GM19328 (cell line): ENCODE measurements around the gene PARP14.

ENCODE experiments used
- ATAC-seq: cut with Tn5 transposase; IDR thresholded peaks from one replicate; pipeline ENCODE4 v1.9.1; 2021; ENCODE audit warnings: mild to moderate bottlenecking, moderate library complexity; ENCODE audit not compliant: unreplicated experiment

Gene PARP14

GRCh38 chr3:122767540-122768372, 87.1 kb downstream of the PARP14 start:
- ATAC-seq, result no peak

GRCh38 chr3:122770521-122771202, 90.0 kb downstream of the PARP14 start:
- ATAC-seq, result no peak

- ATAC-seq, result no peak
Observed at GRCh38 chr3:122772827-122773226, 92.2 kb downstream of the PARP14 start.

GRCh38 chr3:122773944-122774509, 93.4 kb downstream of the PARP14 start:
- ATAC-seq, result no peak

GRCh38 chr3:122774564-122774963, 93.9 kb downstream of the PARP14 start:
- ATAC-seq, result no peak

- ATAC-seq, result no peak
Observed at GRCh38 chr3:122776675-122777468, 96.2 kb downstream of the PARP14 start.

- ATAC-seq, result no peak
Observed at GRCh38 chr3:122777563-122777962, 96.9 kb downstream of the PARP14 start.
